Heart right ventricle (tissue), 16 donors: ENCODE measurements around the gene EPHA8. TPM values are rescaled to one million over a fixed set of nuclear protein-coding genes. Genes with fewer than 3 reads are reported as not detected.

Experiments
- ATAC-seq, 8 donors: fragments of 200-7000 bp; cut with Tn5 transposase; one replicate each; pipeline ENCODE4 v1.9.1; 2020; ENCODE audit warnings: mild to moderate bottlenecking in 8 of 8, moderate library complexity in 8 of 8, moderate number of reproducible peaks in 1 of 8
- DNase-seq, 2 donors: peaks; one replicate each; pipeline ENCODE4 v3.0.0-alpha.2; 2020
- H3K27ac ChIP-seq, 10 donors: fragments of 200-600 bp; sonication (generic) in 2 of 10; one replicate each; pipeline versions ENCODE4 v1.5.0 to v1.8.0; 2020 to 2022; ENCODE audit warnings: mild to moderate bottlenecking in 3 of 10
- H3K27me3 ChIP-seq, 7 donors: fragments of 200-600 bp; one replicate each; pipeline ENCODE4 v1.8.0; 2021 to 2022; ENCODE audit warnings: mild to moderate bottlenecking in 2 of 7
- H3K36me3 ChIP-seq, 9 donors: fragments of 200-600 bp; sonication (generic) in 1 of 9; one replicate each; pipeline versions ENCODE4 v1.5.0 to v1.8.0; 2020 to 2022; ENCODE audit warnings: mild to moderate bottlenecking in 2 of 9
- H3K4me1 ChIP-seq, 9 donors: fragments of 200-600 bp; sonication (generic) in 1 of 9; one replicate each; pipeline versions ENCODE4 v1.5.0 to v1.8.0; 2020 to 2022; ENCODE audit warnings: mild to moderate bottlenecking in 4 of 9
- H3K4me3 ChIP-seq, 10 donors: fragments of 200-600 bp; sonication (generic) in 2 of 10; one replicate each; pipeline versions ENCODE4 v1.5.0 to v1.8.0; 2020 to 2022; ENCODE audit warnings: mild to moderate bottlenecking in 7 of 10, moderate library complexity in 2 of 10
- H3K9me3 ChIP-seq, 11 donors: fragments of 200-600 bp in 10 of 11; sonication (generic) in 2 of 11; one replicate each; pipeline versions ENCODE4 v1.5.0 to v1.8.0; 2013 to 2022; ENCODE audit warnings: mild to moderate bottlenecking in 2 of 11, control low read depth in 1 of 11, moderate library complexity in 1 of 11
- CTCF ChIP-seq, 9 donors: fragments of 200-600 bp; sonication (generic) in 2 of 9; IDR thresholded peaks; one replicate each; pipeline versions ENCODE4 v1.5.0 to v1.8.0; 2021 to 2022; ENCODE audit warnings: antibody characterized with exemption in 9 of 9, mild to moderate bottlenecking in 5 of 9, moderate library complexity in 1 of 9
- WGBS, 2 donors: extraction: QIAGEN DNeasy Blood & Tissue Kit; methylation state at CpG; one replicate each; pipeline ENCODE4 v1.1.7; 2013; ENCODE audit warnings: inconsistent platforms in 1 of 2; 5-methylcytosine and 5-hydroxymethylcytosine counted together
- intact Hi-C, 10 donors: fragments of 100-400 bp; cut with DNase I; formaldehyde crosslinking; loops; one replicate each; pipeline versions ENCODE4 v1.11.1 to v1.14.2; 2022
- polyA plus RNA-seq, 2 donors: library from polyadenylated mRNA; stranded (reverse); fragments of 200-250 nt; gene quantifications; one replicate each; pipeline ENCODE4 v1.2.3, GENCODE V29; 2013
- total RNA-seq, 10 donors: library from RNA; stranded (reverse); fragmentation: NEBNext Ultra II Directional in 3 of 10; extraction: Animal tissue kit (Norgen Biotek cat#: 25700) in 3 of 10; gene quantifications; one replicate each; pipeline versions ENCODE4 v1.2.1 to v1.2.4, GENCODE V29; 2021 to 2023
- donor health status: Arrhythmogenic right ventricular cardiomyopathy.
- donor health status: ischemic (EF 13 %, LVEDD 7.1; RV severe dilation, severe dysfunction).
- donor health status: healthy with polysubstance abuse.
- donor health status: DM: no; HTN: yes; CAD: no.
- donor health status: DM: no; HTN: no; CAD: no.
- donor health status: ischemic (EF 25% LVEDD 6.9; RV normal size, moderate dysfunction).
- donor health status: ischemic (EF 25% LVEDD 5.7; RV mildly dilated, moderate dysfunction).
- donor health status: healthy.
- donor health status: DM: yes; HTN: yes; CAD: no.
- donor health status: Ischemic cardiomyopathy.
- donor health status: ischemic (EF 35%, LVEDD 5.7; RV mildly dilated, moderate dysfunction).
- donor health status: nonischemic (EF 11% LVEDD 7.7; RV severe dilation, severe dysfunction).
- donor health status: DM: yes; HTN: yes; CAD: no.
- donor health status: PGD.
- donor health status: ischemic (EF 29% LVEDD 5.4; RV normal size, mild dysfunction).
- donor health status: nonischemic (EF 23%, LVEDD 6.1; RV moderate dilation, normal function).

Gene EPHA8
- total and polyA plus RNA-seq, 12 donors = 0.12 to 0.30 TPM; not detected in 10

- Histone ChIP-seq H3K9me3 (no peaks in the 10 kb centered on the region), H3K27ac (no peak overlapping the region), H3K4me3 (no peak overlapping the region), H3K4me1 (no peaks in the 10 kb centered on the region), H3K36me3 (no peaks in the 10 kb centered on the region), H3K27me3 (peaks cover 0 to 80% (median 52%) of the 10 kb centered on the region in 7 donors)
- TF ChIP-seq CTCF (IDR thresholded peaks at IDR 0.05) = no peak
- DNase-seq (no peak), ATAC-seq (no peak)
- 78 to 79% methylated on average over 28 to 30 of the region's 30 CpGs for WGBS, 2 donors
- intact Hi-C loops = no loop called here
Measured at GRCh38 chr1:22597301-22597965, 34.1 kb downstream of the EPHA8 start.

- Histone ChIP-seq H3K4me1 (no peaks in the 10 kb centered on the region), H3K4me3 (no peak overlapping the region), H3K9me3 (no peaks in the 10 kb centered on the region), H3K36me3 (no peaks in the 10 kb centered on the region), H3K27me3 (peaks cover 0 to 80% (median 52%) of the 10 kb centered on the region in 7 donors), H3K27ac (no peak overlapping the region)
- 79 to 80% methylated on average over 8 of the region's 8 CpGs for WGBS, 2 donors
- DNase-seq (no peak), ATAC-seq (no peak)
- TF ChIP-seq CTCF (IDR thresholded peaks at IDR 0.05) = no peak
- intact Hi-C loops = no loop called here
Measured at GRCh38 chr1:22597996-22598395, 34.7 kb downstream of the EPHA8 start.

GRCh38 chr1:22598736-22599135 is 35.4 kb downstream of the EPHA8 start:
- no peak for DNase-seq
- TF ChIP-seq CTCF (IDR thresholded peaks at IDR 0.05) = no peak
- no peaks in the 10 kb centered on the region for H3K36me3 ChIP-seq
- no peaks in the 10 kb centered on the region for H3K9me3 ChIP-seq
- H3K4me3 ChIP-seq = no peak overlapping the region
- 73 to 78% methylated on average over 24 of the region's 24 CpGs for WGBS, 2 donors
- no peak for ATAC-seq
- intact Hi-C loops = no loop called here
- H3K27me3 ChIP-seq = peaks cover 0 to 80% (median 52%) of the 10 kb centered on the region in 7 donors
- no peaks in the 10 kb centered on the region for H3K4me1 ChIP-seq
- H3K27ac ChIP-seq = no peak overlapping the region

GRCh38 chr1:22600071-22600816 is 37.0 kb downstream of the EPHA8 start:
- DNase-seq (no peak), ATAC-seq (peak in 1 of 8 donors; percentile 38)
- Histone ChIP-seq H3K36me3 (no peaks in the 10 kb centered on the region), H3K9me3 (no peaks in the 10 kb centered on the region), H3K27ac (no peak overlapping the region), H3K27me3 (peaks cover 0 to 82% (median 52%) of the 10 kb centered on the region in 7 donors), H3K4me1 (no peaks in the 10 kb centered on the region), H3K4me3 (no peak overlapping the region)
- TF ChIP-seq CTCF (IDR thresholded peaks at IDR 0.05) = no peak
- intact Hi-C loops = no loop called here
- 54 to 62% methylated on average over 22 of the region's 22 CpGs for WGBS, 2 donors
